HG03095 (cell line): ENCODE results near the gene RNF145.
"Not testable (repeated sequence)": the region's sequence is repeated elsewhere in the genome, so short reads cannot be mapped to it uniquely, and the experiment has no call there.

ENCODE experiments used
- ATAC-seq: cut with Tn5 transposase; IDR thresholded peaks from one replicate; pipeline ENCODE4 v1.9.1; 2021; ENCODE audit warnings: moderate library complexity; ENCODE audit not compliant: unreplicated experiment

Gene RNF145

DNA sequence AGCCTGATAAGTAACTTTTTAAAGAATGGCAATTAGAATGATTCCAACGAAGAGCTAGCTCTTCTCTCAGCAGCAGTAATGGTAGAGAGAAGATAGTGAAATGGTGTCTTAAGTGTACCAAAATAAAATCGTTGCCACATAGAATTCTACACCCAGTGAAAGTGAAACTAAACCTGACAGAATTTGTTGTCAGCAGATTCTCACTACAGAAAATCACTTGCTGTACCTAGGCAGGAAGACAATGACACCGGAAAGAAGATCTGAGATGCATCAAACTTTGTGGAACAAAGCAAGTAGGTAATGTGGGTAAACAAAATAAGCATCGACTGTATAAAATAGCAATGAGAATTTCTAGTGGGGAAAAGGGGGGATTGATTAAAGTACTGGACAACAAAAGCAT, 88.9 kb downstream of the RNF145 start:
- no peak for ATAC-seq

DNA sequence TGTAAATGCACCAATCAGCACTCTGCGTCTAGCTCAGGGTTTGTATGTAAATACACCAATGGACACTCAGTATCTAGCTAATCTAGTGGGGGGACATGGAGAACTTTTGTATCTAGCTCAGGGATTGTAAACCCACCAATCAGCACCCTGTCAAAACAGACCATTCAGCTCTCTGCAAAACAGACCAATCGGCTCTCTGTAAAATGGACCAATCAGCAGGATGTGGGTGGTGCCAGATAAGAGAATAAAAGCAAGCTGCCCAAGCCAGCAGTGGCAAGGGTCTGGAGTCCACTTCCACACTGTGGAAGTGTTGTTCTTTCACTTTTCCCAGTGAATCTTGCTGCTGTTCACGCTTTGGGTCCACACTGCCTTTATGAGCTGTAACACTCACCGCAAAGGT, 89.5 kb downstream of the RNF145 start:
- ATAC-seq, result not testable (repeated sequence)

DNA sequence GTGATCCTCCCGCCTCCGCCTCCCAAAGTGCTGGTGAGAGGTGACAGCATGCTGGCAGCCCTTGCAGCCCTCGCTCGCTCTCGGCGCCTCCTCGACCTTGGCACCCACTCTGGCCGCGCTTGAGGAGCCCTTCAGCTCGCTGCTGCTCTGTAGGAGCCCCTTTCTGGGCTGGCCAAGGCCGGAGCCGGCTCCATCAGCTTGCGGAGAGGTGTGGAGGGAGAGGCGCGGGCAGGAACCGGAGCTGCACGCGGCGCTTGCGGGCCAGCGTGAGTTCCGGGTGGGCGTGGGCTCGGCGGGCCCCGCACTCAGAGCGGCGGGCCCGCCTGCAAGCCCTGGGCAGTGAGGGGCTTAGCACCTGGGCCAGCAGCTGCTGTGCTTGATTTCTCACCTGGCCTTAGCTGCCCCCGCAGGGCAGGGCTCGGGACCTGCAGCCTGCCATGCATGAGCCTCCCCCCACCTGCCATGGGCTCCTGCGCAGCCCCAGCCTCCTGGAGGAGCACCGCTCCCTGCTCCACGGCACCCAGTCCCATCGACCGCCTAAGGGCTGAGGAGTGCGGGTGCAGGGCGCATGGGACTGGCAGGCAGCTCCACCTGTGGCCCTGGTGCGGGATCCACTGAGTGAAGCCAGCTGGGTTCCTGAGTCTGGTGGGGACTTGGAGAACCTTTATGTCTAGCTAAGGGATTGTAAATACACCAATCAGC, 90.2 kb downstream of the RNF145 start:
- ATAC-seq, result not testable (repeated sequence)

DNA sequence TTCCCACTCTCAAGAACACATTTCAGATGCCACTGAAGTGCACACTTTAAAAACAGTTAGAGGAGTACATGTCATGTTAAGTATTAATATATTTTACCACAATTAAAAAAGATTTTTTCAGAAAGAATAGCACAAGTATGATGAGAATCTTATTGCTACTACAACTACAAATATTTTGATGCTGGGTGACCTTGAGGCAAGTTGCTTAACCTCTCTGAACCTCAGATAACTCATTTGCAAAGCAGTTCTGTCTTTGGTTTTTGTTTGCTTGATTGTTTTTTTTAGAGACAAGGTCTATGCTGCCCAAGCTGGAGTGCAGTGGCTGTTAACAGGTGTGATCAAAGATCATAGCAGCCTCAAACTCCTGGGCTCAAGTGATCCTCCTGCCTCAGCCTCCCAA, 95.9 kb downstream of the RNF145 start:
- no peak for ATAC-seq

DNA sequence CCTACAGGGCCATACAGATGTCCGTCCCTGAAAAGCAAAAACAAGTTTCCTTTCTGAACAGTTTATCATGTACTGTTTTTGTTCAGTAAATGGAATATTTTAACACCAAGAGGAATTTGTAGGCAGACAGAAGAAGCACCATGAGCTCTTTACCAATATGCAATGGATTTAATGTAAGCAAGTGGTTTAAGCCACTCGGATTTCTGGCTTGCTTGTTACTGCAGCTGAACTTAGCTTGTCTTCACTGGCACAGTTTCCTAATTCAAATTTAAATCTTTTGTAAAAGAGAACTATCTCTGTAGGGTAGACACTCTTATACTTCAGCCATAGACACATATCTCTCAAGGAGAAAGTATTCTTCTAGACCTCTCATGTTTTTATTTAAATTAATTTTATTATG, 96.9 kb downstream of the RNF145 start:
- no peak for ATAC-seq
